COLO829 (cell line): ENCODE measurements around the gene ELAVL1.
A peak's percentile ranks its signal among the peaks of the same experiment; 100 is the strongest.
"Not testable (repeated sequence)": the region's sequence is repeated elsewhere in the genome, so short reads cannot be mapped to it uniquely, and the experiment has no call there.

Experiments
- DNase-seq: peaks from one replicate; pipeline ENCODE4 v3.0.0; 2012; ENCODE audit warnings: low spot score

The ELAVL1 gene

DNA sequence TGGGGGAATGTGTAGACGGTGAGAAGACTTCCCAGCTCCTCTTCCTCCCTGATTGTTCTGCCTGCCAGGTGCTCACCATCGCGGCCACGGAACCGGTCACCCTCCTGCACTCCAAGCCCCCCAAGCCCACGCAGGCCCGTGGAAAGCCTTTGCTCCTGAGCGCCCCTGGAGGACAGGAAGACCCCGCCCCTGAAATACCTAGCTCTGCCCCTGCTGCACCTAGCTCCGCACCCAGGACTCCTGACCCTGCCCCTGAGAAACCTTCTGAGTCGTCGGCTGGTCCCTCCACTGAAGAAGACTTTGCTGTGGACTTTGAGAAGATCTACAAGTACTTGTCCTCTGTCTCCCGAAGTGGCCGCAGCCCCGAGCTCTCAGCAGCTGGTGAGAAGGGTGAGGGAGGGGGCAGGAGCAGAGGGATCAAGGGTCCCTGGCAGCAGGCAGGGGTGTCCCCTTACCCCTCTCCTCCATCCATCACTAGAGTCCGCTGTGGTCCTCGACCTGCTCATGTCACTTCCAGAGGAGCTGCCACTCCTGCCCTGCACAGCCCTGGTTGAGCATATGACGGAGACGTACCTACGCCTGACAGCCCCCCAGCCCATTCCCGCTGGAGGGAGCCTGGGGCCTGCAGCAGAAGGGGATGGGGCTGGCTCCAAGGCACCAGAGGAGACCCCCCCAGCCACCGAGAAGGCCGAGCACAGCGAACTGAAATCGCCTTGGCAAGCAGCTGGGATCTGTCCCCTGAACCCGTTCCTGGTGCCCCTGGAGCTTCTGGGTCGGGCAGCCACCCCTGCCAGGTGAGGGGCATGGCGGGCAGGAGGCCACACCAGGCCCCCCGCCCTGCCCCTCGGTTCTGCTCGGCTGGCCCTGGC lies 83.2 kb downstream of the ELAVL1 start:
- DNase-seq = no peak

DNA sequence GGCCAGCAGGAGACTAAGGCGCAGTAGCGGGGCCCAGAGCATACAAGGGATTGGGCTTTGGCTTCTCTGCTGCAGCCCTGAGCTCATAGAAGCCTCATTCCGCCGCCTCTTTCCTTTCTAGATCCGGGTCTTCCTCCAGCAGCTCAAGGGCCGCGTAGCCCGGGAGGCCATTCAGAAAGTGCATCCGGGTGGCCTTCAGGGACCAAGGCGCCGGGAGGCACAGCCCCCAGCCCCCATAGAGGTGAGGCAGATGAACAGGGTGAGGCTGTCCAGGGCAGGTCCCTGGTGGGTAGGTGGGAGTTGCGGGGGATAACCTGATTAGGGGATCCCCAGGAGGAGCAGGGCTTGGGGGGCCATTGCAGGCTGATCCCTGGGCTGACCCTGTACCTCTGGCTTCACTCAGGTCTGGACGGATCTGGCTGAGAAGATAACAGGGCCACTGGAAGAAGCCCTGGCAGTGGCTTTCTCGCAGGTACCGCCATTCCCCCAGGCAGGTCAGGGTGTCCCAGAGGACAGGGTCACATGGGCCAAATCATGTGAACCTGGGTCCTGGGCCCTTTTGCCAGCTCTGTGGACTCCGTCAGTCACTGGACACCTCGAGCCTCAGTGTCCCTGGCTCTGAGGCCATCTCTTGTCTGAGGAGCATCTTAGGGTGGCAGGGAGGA lies 84.0 kb downstream of the ELAVL1 start:
- DNase-seq = no peak

- DNase-seq = peak; percentile 95
These were observed 84.7 kb downstream of the ELAVL1 start for GRCh38 chr19:7920519-7921301.

DNA sequence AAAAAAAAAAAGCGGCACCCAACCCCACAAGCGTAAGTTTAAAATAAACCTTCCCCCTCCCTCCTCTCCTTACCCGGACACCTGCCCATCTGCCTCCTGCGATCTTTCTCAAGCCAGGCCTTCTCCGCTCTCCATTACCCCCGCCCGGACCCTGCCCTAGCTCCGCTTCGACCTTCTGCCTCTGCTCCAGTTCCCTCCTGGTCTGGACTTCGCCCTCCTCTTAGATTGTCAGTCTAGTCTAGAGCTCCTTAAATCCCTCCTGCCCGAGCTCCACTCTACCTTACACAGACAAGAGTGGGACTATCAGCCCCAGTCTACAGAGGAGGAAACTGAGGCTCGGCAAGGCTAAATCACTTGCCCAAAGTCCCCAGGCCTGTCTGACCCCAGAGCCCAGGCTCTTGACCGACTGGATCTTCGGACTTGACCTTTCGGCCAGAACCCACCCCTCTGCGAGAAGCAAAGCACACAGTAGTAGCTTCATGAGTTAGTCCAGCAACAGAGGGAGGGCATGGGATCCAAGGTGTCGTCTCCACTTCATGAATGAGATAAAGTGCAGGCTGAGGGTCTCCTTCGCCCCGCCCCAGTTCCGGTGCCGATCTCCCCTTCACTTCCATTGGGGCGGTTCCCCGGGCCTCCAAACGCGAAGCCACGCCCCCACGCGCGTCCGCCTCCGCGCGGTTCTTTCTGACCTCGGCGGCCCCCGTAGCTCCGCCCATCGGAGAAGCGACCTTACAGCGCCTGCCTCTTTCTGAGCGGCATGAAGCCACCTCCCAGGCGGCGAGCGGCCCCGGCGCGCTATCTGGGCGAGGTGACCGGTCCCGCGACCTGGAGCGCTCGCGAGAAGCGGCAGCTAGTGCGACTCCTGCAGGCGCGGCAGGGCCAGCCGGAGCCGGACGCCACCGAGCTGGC lies 85.6 kb downstream of the ELAVL1 start, which contains the start of gene SNAPC2:
SNAPC2 (plus strand) TSS at position 729 of the 909 bp plus-strand sequence; CDS start at position 758, 29 bp downstream.
- peak; percentile 89 for DNase-seq

DNA sequence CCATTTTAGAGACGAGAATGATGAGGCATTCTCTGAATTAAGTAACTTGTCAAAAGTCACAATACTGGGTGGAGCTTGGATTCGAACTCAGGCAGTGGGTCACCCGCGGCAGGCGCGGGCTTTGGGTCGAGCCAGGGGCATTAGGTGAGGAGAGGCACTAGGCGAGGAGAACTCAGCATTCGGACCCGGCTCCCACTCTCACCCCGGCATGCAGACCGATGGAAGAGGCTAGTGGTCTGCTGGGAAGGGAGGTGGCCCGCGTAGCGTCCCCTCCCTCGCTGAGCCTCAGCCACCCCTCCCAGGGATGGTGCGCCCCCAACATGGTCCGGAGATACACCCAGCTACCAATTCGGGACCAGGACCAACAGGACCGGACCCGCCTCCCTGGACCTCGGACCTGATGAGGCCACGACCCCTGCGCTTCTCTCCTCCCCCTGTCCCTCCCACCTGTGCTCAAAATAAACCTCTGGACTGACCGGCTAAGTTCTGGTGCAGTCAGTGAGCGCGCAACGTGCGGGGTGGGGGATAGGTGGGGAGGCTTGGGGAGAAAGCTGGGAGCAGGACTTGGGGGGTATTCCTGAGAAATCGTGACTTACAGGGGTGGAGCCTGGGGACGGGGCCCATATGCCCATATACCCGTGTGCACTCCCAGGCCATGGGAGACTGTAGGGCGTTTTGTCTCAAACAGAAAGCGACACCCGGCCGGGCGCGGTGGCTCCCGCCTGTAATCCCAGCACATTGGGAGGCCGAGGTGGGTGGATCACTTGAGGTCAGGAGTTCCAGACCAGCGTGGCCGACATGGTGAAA lies 86.6 kb downstream of the ELAVL1 start:
- DNase-seq = no peak

DNA sequence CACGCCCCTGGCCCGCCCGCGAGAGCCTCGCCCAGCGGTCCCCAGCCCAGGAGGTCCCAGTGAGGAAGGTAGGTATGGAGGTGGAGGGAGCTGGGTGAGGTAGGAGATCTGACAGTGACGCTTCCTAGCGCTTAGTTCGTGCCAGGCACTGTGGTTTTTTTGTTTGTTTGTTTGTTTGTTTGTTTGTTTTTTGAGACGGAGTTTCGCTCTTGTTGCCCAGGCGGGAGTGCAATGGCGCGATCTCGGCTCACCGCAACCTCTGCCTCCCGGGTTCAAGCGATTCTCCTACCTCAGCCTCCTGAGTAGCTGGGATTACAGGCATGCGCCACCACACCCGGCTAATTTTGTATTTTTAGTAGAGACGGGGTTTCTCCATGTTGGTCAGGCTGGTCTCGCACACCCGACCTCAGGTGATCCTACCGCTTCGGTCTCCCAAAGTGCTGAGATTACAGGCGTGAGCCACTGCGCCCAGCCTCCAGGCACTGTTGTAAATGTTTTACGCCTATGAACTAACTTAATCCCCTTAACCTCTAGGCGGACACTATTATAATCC lies 87.3 kb downstream of the ELAVL1 start:
- DNase-seq = not testable (repeated sequence)

GRCh38 chr19:7917267-7918061 lies 88.0 kb downstream of the ELAVL1 start:
- no peak for DNase-seq

- no peak for DNase-seq
These were observed 88.5 kb downstream of the ELAVL1 start for GRCh38 chr19:7916955-7917266.

- no peak for DNase-seq
These were observed 89.1 kb downstream of the ELAVL1 start for GRCh38 chr19:7916103-7916954.

- no peak for DNase-seq
These were observed 90.0 kb downstream of the ELAVL1 start for GRCh38 chr19:7915250-7916102.

GRCh38 chr19:7914598-7915045 lies 90.8 kb downstream of the ELAVL1 start, which contains the start of gene TGFBR3L:
TSS of gene TGFBR3L (plus strand) at chr19:7914830.
- no peak for DNase-seq

GRCh38 chr19:7914099-7914498 lies 91.3 kb downstream of the ELAVL1 start:
- no peak for DNase-seq

GRCh38 chr19:7913652-7914051 lies 91.8 kb downstream of the ELAVL1 start:
- DNase-seq = no peak

- no peak for DNase-seq
These were observed 92.5 kb downstream of the ELAVL1 start for GRCh38 chr19:7912697-7913564.

DNA sequence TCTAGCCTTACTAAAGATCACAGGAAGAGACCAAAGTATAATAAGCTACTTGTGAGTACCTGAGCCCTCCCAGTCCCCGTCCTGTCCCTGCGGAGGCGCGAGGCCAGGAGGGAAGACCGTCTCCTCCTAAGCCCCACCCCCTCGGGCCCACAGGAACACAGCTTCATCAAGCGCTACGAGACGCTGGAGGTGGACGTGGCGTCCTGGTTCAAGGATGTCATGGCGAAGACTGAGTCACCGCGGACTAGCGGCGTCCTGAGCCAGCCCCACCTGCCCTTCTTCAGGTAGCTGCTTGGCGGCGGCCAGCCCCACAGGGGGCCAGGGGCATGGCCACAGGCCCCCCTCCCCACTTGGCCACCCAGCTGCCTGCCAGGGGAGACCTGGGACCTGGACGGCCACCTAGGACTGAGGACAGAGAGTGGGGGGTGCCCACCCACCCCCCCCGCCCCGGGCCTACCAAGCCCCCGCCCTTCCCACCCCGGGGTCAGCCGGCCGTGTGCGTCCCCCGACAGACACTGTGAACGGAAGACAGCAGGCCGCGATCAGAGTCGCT lies 93.2 kb downstream of the ELAVL1 start:
- DNase-seq = no peak

GRCh38 chr19:7911508-7912143 lies 93.8 kb downstream of the ELAVL1 start:
- DNase-seq = no peak
